Measurements from ENCODE around the gene SDC3.
"Not testable (repeated sequence)": the region's sequence is repeated elsewhere in the genome, so short reads cannot be mapped to it uniquely, and the experiment has no call there.

SDC3 gene

DNA sequence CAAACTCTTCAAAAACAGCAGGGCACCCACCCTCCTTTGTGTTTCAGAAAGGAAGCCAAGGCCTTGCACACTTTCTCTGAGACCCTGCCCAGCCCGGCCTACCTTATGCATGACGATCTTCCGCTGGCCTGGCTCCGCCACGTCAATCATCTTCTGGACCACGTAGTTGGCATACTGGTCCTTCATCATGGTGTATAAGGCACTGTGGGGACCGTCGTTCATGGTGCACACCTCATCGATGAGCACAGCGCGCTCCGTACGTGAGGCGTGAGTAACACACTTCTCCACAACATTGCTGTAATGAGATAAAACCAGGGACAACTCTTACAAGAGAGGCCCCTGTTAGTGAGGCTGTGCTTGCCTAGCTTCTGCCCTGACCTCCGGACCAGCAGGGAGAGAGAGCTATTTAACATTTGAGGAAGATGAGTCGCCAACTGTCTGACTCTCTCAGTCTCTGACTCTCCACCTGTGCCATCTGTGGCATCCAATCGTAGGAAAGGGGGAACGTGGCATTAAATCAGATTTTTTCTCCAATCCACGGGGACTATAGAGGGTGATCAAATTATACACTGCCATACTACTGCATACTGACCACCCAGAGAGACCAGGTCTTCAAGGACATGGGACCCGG, 28.1 kb upstream of the SDC3 start:
- DNase-seq = no peak
- Mint-ChIP-seq H3K9me3 (no peaks in the 10 kb centered on the region), H3K4me3 (no peak overlapping the region), H3K27ac (no peak overlapping the region), H3K4me1 (no peaks in the 10 kb centered on the region), H3K36me3 (peaks cover 55% of the 10 kb centered on the region), H3K27me3 (no peaks in the 10 kb centered on the region)
- CTCF ChIA-PET = interaction anchor here (0.7 kb wide), 1 partner anchor 619 kb away, joined by 3 read pairs; no protein-coding TSS in a partner anchor

DNA sequence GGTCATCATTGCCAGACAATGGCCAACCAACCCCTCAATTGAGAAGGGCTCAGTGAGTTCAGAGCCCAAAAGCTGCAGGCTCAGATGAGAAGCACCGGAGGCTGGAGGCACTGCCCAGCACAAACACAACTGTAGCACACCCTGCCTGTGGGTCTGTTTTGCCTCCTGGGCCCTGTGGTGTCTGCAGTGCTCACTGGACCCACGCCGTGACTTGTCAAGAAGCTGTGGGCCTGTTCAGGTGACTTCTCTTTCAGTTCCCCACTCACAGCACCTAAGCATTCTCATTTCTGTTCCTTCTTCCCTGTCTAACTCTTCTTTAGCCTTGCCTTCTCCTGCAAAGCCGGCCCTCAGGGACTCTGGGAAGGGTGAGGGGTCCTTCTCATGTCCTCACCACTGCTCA, 27.2 kb upstream of the SDC3 start:
- H3K27ac Mint-ChIP-seq, CTCF ChIA-PET: not testable (repeated sequence)
- H3K36me3 Mint-ChIP-seq = peaks cover 49% of the 10 kb centered on the region

DNA sequence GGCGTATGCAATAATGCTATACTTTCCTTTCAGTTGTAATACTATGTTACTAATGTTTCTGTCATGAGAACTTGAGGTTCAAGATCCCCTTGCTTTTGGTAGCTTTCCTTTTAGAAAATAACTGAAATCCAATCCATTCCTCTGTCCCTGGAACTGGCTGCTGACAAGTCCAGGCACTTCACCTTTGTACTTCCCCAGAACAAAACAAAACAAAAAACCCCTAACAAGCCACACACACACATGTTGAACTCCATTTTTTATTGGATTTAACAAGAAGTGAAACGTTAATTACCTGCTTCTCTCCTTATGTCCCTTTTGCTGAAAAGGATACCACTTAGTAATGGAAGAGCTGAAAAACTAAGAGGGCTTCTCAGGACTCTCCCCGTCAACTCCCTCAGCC, 26.1 kb upstream of the SDC3 start:
- H3K9me3 Mint-ChIP-seq = no peaks in the 10 kb centered on the region
- no peak for DNase-seq
- CTCF ChIA-PET = interaction anchor here (1.4 to 1.5 kb wide), 2 partner anchors 23 to 132 kb away, joined by 4 to 6 read pairs; no protein-coding TSS in a partner anchor
- no peaks in the 10 kb centered on the region for H3K27me3 Mint-ChIP-seq
- H3K4me1 Mint-ChIP-seq = no peaks in the 10 kb centered on the region
- H3K27ac Mint-ChIP-seq = no peak overlapping the region
- peaks cover 41% of the 10 kb centered on the region for H3K36me3 Mint-ChIP-seq
- no peak overlapping the region for H3K4me3 Mint-ChIP-seq

More for the DNA sequence above, 27.2 kb upstream of the SDC3 start:
- H3K4me3 Mint-ChIP-seq, H3K9me3 Mint-ChIP-seq, DNase-seq, H3K4me1 Mint-ChIP-seq, H3K27me3 Mint-ChIP-seq: not testable (repeated sequence)

DNA sequence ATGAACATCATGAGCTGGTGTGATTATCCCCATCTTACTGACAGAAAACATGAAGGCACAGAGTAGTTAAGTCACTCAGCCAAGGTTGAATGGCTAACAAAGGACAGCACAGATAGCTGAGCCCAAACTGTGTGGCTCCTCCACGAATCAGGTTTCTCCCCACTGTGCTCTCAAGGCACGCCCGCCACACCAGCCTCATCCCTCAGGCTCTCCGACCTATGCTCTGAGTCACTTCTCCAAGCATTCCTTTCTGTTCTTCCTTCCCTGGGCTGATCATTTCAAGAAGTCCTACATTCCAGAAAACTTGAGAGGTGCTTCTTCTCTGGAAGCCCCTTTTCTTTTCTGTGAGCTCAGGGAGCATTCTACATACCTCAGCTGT, 25.3 kb upstream of the SDC3 start:
- H3K4me3 Mint-ChIP-seq = no peak overlapping the region
- CTCF ChIA-PET = interaction anchor here (1.3 to 1.5 kb wide), 3 partner anchors 22 to 133 kb away, joined by 4 to 6 read pairs (median 4); no protein-coding TSS in a partner anchor
- DNase-seq = no peak
- H3K27me3 Mint-ChIP-seq = no peaks in the 10 kb centered on the region
- H3K4me1 Mint-ChIP-seq = no peaks in the 10 kb centered on the region
- peaks cover 36% of the 10 kb centered on the region for H3K36me3 Mint-ChIP-seq
- H3K27ac Mint-ChIP-seq = peak overlapping the region; percentile 9
- H3K9me3 Mint-ChIP-seq = no peaks in the 10 kb centered on the region

DNA sequence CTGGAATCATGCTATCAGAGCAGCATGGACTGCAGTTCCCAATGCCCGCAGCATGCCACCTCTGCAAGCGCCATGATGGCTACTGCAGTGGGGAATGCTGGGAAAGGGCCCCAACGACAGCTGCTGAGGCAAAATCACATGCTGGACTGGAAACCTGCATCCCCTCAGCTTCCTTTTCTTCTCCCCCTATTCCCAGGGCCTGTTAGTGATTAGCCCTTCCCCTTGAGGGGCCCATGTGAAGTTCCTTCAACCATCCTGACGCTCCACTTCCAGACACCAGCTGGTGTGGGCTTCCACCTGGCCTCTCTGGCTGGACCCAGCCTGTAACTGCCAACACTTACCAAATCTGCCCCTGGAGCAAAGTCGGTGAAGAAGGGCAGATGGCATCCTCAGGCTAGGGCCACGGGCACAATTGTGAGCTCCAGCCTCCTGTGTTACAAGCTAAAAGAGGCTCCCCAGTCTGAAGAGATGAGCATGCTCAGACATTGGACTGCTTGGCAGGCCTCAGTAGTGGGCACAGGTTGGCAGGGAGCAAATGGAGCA, 22.1 kb upstream of the SDC3 start:
- CTCF ChIA-PET = interaction anchor here (0.9 to 1.3 kb wide), 3 partner anchors 17 to 212 kb away, joined by 3 to 4 read pairs (median 3); no protein-coding TSS in a partner anchor
- no peak for DNase-seq
- Mint-ChIP-seq H3K36me3 (peaks cover 26% of the 10 kb centered on the region), H3K4me3 (no peak overlapping the region), H3K27ac (peak overlapping the region; percentile 29), H3K9me3 (no peaks in the 10 kb centered on the region), H3K27me3 (no peaks in the 10 kb centered on the region), H3K4me1 (no peaks in the 10 kb centered on the region)

DNA sequence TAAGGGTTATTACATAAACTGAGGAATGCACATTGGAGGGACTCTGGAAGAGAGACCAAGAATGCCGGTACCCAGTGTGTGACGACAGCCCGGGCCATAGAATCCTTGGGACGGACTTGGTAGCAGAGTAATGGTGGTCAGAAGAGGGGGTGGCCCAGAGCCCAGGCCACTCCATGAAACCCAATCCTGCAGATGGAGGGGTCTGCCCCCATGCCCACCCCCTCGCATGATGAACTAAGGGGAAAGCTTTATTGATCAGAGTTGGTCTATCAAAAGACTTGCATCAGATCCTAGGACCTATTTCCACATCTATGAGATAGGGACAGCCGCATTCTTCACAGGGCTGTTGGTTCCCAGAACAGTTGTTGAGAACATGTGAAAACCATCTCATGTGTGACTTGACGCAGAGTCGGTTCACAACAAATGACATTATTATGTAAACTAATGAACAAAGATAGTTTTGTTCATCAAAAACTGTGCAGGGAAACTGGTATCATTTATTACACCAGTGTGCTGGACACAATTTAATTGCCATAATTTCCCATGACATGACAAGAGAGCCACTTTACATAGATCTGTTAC, 21.5 kb upstream of the SDC3 start:
- CTCF ChIA-PET = interaction anchor here (0.6 to 5.7 kb wide), 4 partner anchors 20 to 211 kb away, joined by 3 to 61 read pairs (median 8); no protein-coding TSS in a partner anchor
- Mint-ChIP-seq H3K9me3 (no peaks in the 10 kb centered on the region), H3K27me3 (no peaks in the 10 kb centered on the region), H3K36me3 (peaks cover 21% of the 10 kb centered on the region), H3K4me3 (no peak overlapping the region), H3K4me1 (no peaks in the 10 kb centered on the region), H3K27ac (no peak overlapping the region)
- no peak for DNase-seq

DNA sequence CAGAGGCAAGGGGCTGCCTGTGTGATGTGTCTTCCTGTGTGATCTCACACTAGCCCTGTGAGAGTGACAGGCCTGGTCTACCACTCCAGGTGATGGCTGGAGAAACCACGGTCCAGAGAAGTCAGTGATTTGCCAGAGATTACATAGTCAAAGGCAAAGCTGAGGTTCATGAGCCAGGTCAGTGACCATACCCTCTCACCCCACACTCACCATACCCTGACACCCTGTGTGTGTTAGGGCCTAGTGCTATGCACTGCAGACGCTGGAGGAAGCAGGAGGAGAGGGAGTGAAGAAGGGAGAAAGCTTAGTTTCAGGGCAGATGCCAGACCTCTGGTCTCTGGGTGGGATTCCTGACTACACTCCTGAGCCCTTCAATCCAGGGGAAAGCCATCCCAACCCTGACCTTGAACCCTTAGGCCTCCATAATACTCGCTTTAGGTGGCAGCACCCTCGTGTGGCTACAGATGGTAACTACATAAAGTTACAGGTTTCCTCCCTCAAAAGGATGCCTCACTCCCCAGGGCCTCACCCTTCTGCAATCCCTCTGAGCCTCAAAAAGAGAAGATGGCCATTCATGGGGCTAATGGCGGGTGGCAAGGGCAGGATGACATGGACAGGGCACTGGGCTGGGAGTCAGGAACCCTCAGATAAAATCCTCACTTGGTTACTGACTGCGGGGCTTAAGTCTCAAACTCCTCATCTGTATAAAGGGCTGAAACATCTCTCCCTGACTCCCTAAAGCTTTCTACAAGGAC, 20.8 kb upstream of the SDC3 start:
- CTCF ChIA-PET = interaction anchor here (0.6 to 5.7 kb wide), 11 partner anchors 9 to 150 kb away, joined by 3 to 61 read pairs (median 5); no protein-coding TSS in a partner anchor
- no peaks in the 10 kb centered on the region for H3K9me3 Mint-ChIP-seq
- H3K36me3 Mint-ChIP-seq = peaks cover 14% of the 10 kb centered on the region
- H3K4me3 Mint-ChIP-seq = no peak overlapping the region
- DNase-seq = peak; percentile 71
- no peak overlapping the region for H3K27ac Mint-ChIP-seq
- no peaks in the 10 kb centered on the region for H3K4me1 Mint-ChIP-seq
- no peaks in the 10 kb centered on the region for H3K27me3 Mint-ChIP-seq

DNA sequence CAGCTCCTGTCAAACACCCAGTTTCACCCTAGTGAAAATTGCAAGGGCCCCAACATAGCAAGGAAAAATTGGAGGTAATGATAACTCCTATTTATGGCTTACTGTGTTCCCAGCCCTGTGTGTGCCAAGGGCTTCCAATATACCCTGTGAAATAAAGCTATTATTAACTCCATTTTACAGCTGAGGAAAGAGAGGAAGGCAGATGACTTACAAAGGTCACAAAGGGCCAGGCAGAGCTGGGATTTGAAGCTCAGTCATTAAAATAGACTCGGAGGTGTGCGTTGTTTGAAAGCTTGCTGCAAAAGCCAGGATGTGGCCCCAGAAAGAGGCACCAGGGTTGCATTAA, 20.2 kb upstream of the SDC3 start:
- no peak overlapping the region for H3K4me3 Mint-ChIP-seq
- H3K4me1 Mint-ChIP-seq = no peaks in the 10 kb centered on the region
- no peak overlapping the region for H3K27ac Mint-ChIP-seq
- peaks cover 10% of the 10 kb centered on the region for H3K36me3 Mint-ChIP-seq
- H3K9me3 Mint-ChIP-seq = no peaks in the 10 kb centered on the region
- H3K27me3 Mint-ChIP-seq = peaks cover under 1% of the 10 kb centered on the region
- DNase-seq = no peak
- CTCF ChIA-PET = interaction anchor here (0.7 to 5.7 kb wide), 10 partner anchors 9 to 149 kb away, joined by 3 to 61 read pairs (median 6); no protein-coding TSS in a partner anchor

DNA sequence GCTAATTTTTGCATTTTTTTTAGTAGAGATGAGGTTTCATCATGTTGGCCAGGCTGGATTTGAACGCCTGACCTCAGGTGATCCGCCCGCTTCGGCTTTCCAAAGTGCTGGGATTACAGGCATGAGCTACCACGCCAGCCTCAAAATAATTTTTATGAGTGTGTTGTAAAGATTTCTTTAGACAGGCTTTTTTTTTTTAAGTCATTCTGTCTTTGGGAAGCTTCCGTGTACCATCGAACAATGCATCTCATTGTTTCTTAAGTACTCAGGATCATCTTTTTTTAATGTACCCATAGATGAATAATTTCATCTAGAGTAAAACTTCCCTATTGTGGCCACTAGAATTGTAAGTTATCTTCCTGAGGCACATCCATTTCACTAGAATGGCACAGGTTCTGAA, 19.6 kb upstream of the SDC3 start:
- Mint-ChIP-seq H3K9me3 (no peaks in the 10 kb centered on the region), H3K27me3 (peaks cover 6% of the 10 kb centered on the region), H3K4me3 (no peak overlapping the region), H3K36me3 (peaks cover 10% of the 10 kb centered on the region), H3K27ac (no peak overlapping the region), H3K4me1 (no peaks in the 10 kb centered on the region)
- no peak for DNase-seq
- CTCF ChIA-PET = interaction anchor here (0.7 to 5.7 kb wide), 9 partner anchors 8 to 149 kb away, joined by 3 to 61 read pairs (median 7); no protein-coding TSS in a partner anchor

DNA sequence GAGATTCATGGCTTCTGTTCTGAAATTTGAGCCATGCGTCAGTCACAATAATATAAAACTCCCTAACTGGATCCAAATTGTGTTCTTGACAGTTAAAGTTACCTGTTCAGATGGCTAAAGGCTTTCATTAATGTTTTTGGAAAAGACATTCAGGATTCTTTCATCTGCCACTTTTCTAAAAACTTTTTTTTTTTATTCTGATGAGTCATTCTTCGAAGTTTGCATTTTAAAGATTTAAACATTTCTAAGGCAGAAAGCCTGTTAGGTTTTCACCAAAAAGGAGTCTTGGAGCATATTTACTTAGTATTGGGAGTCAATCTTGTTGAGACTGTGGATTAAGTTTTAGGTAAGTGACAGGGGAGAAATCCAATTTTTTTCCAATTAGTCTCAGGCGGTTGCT, 18.9 kb upstream of the SDC3 start:
- H3K27ac Mint-ChIP-seq = no peak overlapping the region
- no peak for DNase-seq
- H3K9me3 Mint-ChIP-seq = no peaks in the 10 kb centered on the region
- H3K4me1 Mint-ChIP-seq = no peaks in the 10 kb centered on the region
- peaks cover 11% of the 10 kb centered on the region for H3K27me3 Mint-ChIP-seq
- H3K36me3 Mint-ChIP-seq = peaks cover 8% of the 10 kb centered on the region
- CTCF ChIA-PET = interaction anchor here (1.7 to 5.7 kb wide), 3 partner anchors 9 to 145 kb away, joined by 8 to 61 read pairs (median 13); no protein-coding TSS in a partner anchor
- H3K4me3 Mint-ChIP-seq = no peak overlapping the region

DNA sequence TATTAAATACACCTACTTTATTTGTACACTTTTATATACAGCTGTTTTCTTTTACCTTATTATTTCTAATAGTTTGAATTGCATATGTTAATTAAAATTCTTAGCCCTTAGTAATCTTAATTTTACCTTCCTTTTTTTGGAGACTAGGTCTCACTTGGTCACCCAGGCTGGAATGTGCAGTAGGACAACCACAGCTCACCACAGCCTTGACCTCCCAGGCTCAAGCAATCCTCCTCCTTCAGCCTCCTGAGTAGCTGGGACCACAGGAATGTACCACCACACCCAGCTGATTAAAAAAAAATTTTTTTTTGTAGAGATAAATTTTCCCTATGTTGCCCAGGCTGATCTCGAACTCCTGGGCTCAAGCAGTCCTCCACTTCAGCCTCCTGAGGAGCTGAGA, 15.0 kb upstream of the SDC3 start:
- Mint-ChIP-seq H3K4me1 (no peaks in the 10 kb centered on the region), H3K36me3 (no peaks in the 10 kb centered on the region), H3K9me3 (no peaks in the 10 kb centered on the region), H3K27me3 (peaks cover 23% of the 10 kb centered on the region), H3K27ac (no peak overlapping the region), H3K4me3 (no peak overlapping the region)
- no peak for DNase-seq
- CTCF ChIA-PET = interaction anchor here (0.7 to 1.4 kb wide), 4 partner anchors 11 to 842 kb away, joined by 3 to 4 read pairs (median 3); no protein-coding TSS in a partner anchor

DNA sequence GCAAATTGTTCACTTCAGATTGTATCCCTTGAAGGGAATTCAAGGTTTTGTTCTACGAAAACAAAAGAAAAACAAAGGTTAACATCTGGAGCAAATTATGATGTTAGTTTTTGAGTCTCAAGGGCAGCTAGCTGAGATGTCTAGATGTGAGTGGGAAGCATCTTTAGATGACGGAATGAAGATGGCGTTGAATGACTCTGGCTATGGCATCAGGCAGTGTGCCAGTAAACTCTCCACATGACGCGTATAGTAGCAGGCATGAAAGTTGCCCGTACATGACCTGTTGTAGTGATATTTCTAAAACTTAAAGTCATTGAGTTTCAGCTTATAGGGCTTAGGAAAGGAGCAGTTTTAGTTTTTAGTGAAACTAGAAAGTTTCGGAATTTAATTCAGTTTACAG, 12.3 kb upstream of the SDC3 start:
- Mint-ChIP-seq H3K4me1 (no peaks in the 10 kb centered on the region), H3K27ac (no peak overlapping the region), H3K36me3 (no peaks in the 10 kb centered on the region), H3K4me3 (no peak overlapping the region), H3K27me3 (peaks cover 23% of the 10 kb centered on the region), H3K9me3 (no peaks in the 10 kb centered on the region)
- CTCF ChIA-PET = interaction anchor here (0.9 to 1.3 kb wide), 3 partner anchors 8 to 119 kb away, joined by 3 to 8 read pairs (median 5); no protein-coding TSS in a partner anchor
- no peak for DNase-seq

DNA sequence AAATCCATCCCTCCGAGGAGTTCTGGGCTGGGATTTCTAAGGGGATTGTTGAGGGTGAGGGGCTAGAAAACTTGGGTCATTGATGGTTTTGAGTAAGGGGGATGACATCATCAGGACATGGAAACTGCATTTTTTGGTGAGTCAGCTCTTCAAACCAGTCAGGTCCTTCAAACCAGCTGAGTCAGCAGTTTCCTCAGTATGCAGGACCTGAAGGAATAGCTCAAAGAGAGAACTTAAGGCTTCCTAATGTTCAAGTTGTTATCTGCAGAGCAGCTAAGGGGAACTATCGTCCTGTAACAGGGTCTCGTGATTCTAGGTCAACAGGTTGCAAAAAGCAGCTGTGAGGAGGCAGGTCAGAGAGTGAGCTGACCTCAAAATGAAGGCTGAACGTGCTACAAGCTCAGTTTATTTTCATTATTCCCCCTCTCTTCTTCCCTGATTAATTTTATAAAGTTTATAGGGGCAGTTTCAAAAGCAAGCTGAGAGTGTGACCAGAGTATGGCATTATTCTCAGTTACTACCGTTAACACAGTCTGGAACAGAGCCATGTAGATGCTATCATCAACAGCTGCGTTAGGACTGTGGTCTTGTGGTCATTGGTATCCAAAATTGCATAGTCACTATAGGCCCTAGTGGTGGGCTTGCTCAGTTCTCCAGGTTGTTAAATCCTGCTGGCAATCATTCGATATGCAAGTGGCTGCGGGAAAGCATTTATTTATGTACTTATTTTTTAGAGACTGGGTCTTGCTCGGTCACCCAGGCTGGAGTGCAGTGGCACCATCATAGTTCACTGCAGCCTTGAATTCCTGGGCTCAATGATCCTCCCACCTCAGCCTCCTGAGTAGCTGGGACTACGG, 10.7 kb upstream of the SDC3 start:
- peaks cover 32% of the 10 kb centered on the region for H3K27me3 Mint-ChIP-seq
- DNase-seq = no peak
- no peak overlapping the region for H3K4me3 Mint-ChIP-seq
- H3K27ac Mint-ChIP-seq = no peak overlapping the region
- H3K36me3 Mint-ChIP-seq = no peaks in the 10 kb centered on the region
- H3K9me3 Mint-ChIP-seq = no peaks in the 10 kb centered on the region
- CTCF ChIA-PET = interaction anchor here (0.9 to 1.9 kb wide), 5 partner anchors 9 to 140 kb away, joined by 3 to 8 read pairs (median 8); no protein-coding TSS in a partner anchor
- no peaks in the 10 kb centered on the region for H3K4me1 Mint-ChIP-seq
